ENCODE results near the gene BANF1.
"Not testable (repeated sequence)": the region's sequence is repeated elsewhere in the genome, so short reads cannot be mapped to it uniquely, and the experiment has no call there.

The BANF1 gene

DNA sequence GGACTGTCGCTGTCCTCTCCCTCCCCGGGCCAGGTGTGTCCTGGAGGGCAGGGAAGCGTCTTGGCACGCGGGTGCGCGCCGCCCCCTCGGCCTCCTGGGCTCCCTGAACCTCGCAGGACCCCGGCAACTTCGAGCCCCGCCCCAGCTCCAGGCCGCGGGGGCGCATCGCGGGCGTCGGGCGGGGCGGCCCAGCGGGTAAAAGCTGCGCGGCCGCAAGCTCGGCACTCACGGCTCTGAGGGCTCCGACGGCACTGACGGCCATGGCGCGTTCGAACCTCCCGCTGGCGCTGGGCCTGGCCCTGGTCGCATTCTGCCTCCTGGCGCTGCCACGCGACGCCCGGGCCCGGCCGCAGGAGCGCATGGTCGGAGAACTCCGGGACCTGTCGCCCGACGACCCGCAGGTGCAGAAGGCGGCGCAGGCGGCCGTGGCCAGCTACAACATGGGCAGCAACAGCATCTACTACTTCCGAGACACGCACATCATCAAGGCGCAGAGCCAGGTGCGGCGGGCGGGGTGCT is 9.5 kb downstream of the BANF1 start, which contains the start of gene CST6:
Gene CST6, plus strand, starts transcription at position 224 of the 519 bp plus-strand sequence. Its CDS starts 37 bp downstream, at position 261.
- no peak for DNase-seq

DNA sequence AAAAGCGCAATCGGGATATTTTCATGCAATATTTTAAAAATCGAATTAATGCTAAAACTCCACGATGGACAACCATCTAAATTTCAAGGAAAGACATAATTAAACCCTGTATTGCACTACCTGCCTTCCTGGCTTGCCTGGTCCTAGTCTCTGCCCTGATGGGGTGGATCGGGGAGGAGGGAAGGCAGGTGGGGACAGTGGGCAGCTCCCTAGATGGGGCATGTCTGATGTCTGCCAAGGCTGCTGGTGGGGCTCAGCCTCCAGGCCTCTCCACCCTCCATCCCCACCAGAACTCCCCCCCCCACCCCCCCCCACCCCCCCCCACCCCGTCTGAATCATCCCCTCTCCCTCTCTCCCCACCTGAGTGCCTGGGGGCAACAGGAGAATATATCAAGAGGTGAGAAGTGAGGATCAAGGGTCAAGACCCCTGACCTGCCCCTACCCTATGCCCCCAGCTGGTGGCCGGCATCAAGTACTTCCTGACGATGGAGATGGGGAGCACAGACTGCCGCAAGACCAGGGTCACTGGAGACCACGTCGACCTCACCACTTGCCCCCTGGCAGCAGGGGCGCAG is 10.2 kb downstream of the BANF1 start:
- no peak for DNase-seq

DNA sequence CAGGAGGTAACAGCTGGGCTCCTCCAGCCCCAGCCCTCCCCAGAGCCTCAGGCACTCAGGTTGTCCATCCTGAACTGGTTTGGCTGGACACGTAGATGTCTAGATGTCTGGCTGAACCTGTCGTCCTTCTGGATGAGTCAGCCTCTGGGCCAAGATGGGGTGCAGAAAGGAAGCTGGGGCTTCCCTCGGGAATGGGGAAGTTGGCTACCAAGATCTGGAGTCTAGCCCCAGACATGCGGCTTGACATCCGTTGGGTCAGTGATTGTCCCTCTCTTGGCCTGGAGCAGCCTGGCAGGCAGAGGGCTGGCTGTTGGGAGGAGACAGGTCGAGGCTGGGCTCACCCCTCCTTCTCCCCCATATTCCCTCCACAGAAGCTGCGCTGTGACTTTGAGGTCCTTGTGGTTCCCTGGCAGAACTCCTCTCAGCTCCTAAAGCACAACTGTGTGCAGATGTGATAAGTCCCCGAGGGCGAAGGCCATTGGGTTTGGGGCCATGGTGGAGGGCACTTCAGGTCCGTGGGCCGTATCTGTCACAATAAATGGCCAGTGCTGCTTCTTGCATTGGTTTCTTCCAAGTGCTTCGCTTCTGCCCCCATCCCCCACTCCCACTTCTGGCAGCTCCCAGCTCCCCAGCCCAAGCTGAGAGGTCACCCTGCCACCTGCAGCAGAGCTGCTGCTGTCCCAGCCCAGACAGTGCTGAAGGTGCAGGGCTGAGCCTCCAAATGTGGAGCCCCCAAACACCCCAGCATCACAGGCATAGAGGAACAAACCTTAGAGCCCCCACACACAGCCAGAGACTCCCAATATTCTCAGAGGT is 10.9 kb downstream of the BANF1 start:
- DNase-seq, result no peak

DNA sequence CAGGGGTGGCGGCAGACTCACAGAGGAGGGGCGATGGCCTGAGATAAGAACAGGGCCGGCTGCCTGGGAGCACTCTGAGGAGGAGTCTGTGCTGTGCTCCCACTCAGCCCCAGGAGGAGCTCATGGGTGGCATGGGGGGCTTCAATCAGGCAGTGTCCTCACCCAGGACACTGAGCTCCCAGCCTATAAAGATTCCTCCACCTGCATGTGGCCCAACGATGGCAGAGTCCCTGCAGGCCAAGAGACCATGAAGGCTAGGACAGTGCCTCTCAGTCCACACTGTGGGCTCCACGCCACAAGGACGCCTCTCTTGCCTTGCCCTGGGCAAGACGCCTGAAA is 11.4 kb downstream of the BANF1 start:
- no peak for DNase-seq

DNA sequence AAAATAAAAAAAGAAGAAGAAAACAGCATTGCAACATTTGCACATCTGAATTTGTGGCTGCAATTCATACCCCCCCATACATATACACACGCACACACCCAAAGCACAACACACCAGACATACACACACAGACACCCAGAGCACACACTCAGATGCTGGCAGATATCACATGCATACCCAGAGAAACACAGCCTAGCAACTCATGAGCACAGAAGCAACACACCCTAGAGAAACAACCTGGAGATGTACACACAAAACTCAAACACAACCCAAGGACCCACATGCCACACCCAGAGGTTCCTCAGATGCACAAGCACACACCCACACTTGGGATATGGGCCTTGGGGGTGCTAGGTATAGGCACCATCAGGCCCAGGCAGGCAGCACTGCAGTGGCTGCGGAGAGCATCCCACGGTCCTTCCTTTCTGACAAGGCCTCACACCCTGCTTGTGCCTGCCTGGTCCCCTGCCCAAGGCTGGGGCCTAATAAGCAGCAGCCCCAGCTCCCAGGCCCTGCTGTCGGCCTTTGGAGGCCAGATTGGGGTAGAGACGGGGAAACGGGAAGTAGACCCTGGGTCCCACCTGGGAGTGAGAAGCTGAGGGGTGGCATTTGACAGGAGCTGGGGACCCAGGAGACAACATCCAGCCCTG is 12.6 kb downstream of the BANF1 start:
- no peak for DNase-seq

DNA sequence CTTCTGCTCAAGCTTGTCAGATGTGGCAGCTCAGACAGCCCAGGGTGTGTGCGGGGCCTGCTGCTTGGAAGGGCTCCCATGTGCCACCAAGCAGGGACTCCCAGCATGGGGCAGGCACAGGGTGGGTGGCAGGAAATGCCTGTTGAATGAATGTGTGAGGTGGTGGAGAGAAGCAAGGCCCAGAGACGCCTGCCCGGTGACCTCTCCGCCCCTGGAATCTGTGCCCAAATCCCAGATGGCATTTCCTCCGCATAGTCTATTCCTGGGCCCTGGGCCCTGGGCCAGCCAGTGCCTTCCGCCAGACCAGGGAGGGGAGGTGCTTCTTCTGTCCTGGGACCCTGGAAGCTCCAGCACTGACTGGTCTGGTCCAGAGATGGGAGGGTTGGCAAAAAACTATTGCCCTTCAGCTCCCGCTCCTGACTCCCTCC is 13.2 kb downstream of the BANF1 start:
- DNase-seq, result no peak

DNA sequence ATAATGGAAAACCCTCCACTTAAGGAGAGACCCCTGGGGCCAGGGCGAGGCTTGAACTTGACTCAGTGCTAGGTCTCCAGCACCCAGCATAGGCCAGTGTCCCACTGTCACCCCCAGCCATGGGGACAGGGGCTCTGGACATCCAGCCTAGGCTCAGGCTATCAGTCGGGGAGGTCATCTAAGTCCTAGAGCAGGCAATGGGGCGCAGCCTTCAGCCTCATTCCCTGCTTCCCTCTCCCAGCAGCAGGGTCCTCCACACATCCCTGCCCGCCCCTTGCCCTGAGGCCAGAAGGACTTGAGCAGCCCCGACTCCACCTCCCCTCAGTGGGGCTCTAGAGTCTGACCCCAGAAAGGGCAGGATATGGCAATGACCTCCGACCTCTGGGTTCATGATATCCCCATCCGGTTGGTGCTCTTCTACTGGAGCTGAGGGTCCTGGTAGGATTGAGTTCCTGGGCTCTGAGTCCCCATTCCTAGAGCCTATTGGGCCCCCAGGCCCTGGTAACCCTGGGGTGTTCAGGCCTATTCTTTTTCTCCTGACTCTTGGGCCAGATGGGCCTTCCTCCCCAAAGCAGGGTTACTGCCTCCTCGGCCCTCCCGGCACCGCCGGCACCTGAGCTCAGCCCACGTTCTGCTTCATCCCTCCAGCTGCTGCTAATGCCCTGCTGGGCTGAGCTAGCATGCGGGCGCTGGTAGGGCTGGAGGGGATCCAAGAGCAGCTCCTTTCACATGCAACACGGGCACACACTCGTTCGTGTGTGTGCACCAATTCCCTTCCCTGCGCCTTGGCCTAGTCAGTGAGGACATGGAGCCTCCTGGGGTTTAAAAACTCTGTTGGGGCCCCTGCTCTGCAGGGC is 13.9 kb downstream of the BANF1 start:
- DNase-seq, result no peak

DNA sequence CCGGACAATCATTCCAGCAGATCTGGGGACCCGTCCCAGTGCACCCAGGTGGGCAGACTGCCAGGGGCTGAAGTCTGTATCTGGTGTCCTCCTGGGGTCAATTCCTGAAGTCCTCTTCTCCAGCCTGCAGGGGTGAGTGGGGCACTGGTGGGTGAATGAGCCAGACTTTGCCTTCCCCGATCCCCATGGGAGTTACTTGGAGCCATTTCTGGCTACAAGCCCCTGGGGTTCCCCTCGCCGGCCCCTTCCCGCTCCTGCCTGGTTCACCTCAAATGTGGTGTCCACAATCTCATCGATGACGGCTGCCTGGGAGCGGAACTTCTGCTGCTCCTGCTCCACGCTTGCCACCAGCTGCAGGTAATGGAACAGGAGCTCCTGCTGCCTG is 14.5 kb downstream of the BANF1 start:
- DNase-seq, result no peak

DNA sequence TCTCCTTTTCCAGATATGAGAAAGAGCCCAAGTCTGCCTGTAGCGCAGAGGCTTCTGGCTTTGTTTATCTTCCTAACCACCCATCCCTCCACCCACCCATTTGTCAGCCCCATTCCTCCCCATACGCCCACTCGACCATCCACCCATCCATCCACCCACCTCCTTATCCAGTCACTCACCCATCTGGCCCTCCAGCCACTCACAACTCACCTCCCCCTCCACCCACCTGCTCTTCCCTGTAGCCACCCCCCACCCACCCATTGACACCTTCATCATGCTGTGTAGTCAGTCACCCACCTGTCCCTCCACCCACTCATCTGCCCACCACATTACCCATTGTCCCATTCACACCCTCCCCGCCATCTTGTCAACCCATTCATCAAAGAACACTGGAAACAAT is 15.0 kb downstream of the BANF1 start:
- no peak for DNase-seq

DNA sequence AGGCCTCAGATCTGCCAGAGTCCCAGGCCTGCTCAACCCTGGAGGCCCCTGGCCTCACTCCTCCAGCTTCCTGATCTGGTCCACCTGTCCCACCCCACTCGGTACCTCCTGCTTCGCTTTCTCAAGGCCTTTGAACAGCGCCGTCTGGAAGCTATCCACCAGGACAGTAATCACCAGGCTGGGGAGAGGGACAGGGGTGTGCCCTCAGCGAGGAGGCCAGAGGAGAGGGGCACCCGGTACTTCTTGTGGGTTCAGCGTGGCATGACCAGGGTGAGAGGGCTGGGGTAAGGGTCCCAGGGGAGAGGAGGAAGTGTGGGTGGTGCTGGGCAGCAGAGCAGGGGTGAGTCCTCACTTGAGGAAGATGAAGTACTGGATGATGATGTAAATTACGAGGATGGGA is 17.9 kb downstream of the BANF1 start:
- DNase-seq, result no peak

DNA sequence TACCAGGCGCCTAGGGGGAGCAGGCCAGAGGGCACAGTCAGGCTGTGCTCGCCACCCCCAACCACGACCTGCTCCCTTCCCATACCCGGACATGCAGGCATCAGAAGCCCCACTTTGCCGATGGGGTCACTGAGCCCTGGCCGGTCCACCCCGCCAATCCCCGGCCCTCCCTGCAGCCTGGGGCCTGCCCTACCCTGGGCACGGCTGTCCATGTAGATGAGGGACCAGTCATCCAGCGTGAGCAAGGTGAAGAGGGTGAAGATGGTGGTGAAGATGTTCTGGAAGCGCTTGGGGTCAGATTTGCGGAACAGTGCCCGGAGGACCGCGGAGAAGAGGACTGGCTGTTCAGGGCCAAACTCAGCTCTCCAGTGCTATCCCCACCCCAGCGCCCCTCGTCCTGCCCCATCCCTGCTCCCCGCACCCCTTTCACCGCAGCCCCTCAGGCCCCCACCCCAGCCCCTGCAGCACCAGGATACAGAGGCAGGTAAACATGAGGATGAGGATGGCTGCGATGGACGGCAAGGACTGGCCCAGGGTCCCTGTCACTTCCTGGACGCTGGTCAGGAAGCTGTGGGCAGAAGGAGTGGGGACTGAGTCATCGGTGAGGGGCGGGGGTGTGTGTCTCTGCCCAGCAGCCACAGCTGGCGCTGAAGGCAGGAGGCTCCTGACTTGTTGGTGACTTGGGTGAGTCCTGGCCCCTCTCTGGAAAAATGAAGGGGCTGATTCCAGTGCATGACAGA is 18.5 kb downstream of the BANF1 start:
- no peak for DNase-seq

DNA sequence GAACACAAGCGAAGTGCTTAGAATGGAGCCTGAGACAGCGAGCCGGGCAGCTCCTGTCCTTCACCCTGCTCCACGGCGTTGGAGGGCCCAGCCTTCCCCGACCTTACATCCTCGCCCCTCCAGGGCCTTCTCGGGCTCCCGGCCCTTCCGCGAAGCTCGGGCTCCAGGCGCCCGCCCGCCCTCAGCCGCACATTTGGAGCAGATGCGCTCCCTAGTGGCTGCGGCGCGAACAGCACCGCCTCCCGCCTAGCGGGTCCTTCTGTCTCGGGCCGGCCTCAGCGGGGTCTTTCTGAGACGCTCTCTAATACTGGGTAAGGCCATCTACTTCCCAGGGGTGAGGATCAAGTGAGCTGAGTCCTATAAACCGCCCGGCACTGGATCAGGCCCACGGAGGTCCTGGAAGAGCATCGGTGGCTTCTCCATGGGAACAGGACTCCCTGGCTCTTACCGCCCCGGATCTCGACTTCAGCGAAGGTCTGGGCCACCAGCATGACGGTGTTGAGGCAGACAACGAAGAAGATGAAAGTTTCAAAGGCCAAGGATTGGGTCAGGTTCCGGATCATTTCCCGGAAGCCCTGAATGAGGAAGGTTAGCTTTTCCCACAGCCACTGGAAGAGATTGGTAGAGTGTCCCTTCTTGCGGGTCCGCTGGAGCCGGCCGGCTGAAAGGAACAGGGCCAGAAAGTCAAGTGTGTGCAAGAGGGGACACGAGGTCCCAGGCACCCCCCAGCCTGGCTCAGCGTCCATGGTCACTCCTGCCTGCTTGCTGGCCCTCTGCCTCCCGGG is 20.3 kb downstream of the BANF1 start:
- peak; percentile 12 for DNase-seq

DNA sequence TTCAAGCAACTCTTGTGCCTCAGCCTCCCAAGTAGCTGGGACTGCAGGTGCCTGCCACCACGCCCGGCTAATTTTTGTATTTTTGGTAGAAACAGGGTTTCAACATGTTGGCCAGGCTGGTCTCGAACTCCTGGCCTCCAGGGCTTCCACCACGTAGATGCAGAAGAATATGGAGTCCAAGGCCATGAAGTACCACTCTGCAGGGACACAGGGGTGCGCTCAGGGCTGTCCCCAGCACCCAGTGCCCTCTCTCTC is 20.8 kb downstream of the BANF1 start:
- not testable (repeated sequence) for DNase-seq

DNA sequence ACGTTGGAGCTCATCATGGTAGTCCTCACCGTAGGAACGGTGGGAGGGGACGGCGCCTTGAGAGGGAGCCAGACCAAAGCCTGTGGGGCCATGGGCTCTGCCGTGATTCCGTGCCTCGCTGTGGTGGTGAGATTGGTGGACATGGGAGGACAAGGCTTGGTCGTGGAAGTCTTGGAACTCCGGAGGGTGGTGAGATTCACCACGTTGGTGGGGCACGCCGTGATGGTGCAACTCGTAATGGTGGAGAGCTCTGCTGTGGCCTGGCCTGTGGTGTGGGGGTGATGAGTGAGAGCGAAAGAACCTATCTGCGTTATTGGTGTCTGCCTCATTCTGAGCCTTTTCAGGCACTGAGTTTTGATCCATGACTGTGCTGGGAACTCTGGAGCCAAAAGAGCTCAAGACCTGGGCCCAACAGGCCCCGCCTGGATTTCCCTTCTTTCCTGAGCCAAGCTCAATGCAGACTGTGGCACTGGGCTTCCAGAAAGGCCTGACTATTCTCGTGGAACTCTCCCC is 23.8 kb downstream of the BANF1 start, which contains the start of gene CATSPER1:
Gene CATSPER1, minus strand, starts transcription at position 463 of the 513 bp plus-strand sequence. Its CDS starts 100 bp downstream, at position 363.
- no peak for DNase-seq

DNA sequence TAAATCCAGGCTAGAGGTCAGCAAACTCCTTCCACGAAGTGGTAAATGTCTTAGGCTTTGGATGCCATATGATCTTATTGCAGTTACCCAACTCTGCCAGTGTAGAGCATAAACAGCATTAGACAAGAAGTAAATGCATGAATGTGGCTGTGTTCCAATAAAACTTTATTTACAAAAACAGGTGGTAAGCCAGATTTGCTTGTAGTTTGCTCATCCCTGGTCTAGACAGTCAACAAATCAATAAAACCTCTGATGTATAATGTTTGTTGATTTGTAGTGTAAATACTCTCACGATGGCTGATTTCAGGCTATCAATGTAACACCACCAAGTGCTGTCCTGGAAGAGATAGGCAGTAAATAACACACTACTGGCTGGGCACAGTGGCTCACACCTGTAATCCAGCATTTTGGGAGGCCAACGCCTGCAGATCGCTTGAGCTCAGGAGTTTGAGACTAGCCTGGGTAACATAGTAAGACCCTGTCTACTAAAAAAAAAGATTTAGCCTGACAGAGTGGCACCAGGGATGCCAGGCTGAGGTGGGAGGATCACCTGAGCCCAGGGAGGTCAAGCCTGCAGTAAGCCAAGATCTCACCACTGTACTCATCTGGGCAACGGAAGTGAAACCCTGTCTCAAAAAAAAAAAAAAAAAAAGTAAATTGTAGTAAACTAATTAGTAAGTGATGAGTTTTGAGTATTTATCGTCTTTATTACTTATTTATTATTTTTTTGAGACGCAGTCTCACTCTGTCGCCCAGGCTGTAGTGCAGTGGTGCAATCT is 30.8 kb downstream of the BANF1 start:
- no peak for DNase-seq

DNA sequence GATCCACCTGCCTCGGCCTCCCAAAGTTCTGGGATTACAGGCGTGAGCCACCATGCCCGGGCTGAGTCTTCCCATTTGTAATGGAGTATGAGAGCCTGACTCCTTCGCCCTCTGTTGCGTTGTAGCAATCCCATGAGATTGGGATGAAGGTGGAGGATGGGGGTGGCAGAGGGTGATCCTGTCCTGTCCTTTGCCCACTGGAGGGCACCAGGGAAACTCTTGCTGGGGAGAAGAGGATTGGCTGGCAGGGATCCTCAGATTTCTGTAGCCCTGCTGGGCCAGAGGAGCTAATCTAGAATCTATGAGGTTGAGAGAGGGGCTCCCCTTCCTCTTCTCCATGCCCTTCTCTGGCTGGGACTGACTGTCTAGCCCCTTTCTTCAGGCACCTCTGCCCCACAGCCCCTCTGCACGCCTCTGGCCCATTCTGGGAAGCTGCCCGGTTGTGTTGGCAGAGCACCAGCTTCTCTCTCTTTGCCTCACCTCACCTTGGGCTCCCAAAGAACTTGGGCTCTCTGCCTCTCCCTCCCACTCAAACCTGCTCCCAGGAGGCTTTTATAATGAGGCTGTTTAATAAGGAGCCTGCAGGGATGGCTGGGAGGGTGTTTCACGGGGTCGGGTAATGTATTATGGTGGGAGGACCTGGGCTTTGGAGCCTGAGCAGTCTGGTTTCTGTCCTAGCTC is 33.5 kb downstream of the BANF1 start:
- DNase-seq, result no peak

DNA sequence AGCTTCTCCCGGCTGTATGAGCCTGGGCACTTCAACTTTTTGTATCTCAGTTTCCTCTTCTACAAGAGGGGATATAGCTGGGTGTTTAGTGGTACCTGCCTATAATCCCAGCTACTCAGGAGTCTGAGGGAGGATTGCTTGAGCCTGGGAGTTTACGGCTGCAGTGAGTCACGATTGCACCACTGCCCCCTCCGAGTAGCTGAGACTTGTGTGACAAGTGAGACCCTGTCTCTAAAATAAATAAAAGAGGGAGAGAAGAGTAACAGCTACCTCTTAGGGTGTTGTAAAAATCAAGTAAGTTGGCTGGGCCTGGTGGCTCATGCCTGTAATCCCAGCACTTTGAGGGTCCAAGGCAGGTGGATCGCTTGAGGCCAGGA is 34.0 kb downstream of the BANF1 start:
- no peak for DNase-seq

DNA sequence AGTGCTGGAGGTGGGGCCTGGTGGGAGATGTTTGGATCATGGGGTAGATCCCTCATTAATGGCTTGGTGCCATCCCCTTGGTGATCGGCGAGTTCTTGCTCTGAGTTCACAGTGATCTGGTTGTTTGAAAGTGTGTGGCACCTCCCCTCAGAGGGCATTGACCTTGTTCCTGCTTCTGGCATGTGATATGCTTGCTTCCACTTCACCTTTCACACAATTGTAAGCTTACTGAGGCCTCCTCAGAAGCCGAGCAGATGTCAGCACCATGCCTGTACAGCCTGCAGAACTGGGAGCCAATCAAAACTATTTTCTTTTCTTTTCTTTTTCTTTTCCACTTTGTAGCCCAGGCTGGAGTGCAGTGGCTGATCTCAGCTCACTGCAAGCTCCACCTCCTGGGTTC is 35.0 kb downstream of the BANF1 start:
- DNase-seq, result no peak

DNA sequence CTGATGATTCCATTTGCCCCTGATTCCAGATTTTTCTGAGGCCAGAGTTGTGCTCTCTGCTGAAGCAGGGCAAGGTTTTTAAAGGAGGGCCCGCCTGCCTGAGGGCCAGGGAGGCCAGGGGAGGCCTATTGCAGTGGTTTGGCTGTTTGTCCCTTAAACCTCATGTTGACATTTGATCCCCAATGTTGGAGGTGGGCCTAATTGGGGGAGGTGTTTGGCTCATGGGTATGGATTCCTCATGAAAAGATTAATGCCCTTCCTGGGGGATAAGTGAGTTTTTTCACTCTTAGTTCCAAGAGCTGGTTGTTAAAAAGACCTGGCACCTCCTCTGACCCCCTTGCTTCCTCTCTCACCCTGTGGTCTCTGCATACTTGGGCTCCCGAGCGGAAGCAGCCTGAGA is 37.5 kb downstream of the BANF1 start:
- DNase-seq, result no peak
